ENCODE measurements around the gene NR1I3.
"Not testable (repeated sequence)": the region's sequence is repeated elsewhere in the genome, so short reads cannot be mapped to it uniquely, and the experiment has no call there.

The NR1I3 gene

DNA sequence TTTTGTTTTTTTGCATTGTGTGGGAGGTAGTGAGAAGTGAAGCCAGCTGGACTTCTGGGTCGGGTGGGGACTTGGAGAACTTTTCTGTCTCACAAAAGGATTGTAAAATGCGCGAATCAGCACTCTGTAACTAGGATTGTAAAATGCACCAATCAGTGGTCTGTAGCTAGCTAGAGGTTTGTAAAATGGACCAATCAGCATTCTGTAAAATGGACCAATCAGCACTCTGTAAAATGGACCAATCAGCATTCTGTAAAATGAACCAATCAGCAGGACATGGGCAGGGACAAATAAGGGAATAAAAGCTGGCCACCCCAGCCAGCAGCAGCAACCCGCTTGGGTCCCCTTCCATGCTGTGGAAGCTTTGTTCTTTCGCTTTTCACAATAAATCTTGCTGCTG, 12.1 kb upstream of the NR1I3 start:
- not testable (repeated sequence) for DNase-seq

- DNase-seq = no peak
Measured at GRCh38 chr1:161244888-161245287, 6.9 kb upstream of the NR1I3 start.

GRCh38 chr1:161242313-161242712, 4.3 kb upstream of the NR1I3 start:
- no peak for DNase-seq

DNA sequence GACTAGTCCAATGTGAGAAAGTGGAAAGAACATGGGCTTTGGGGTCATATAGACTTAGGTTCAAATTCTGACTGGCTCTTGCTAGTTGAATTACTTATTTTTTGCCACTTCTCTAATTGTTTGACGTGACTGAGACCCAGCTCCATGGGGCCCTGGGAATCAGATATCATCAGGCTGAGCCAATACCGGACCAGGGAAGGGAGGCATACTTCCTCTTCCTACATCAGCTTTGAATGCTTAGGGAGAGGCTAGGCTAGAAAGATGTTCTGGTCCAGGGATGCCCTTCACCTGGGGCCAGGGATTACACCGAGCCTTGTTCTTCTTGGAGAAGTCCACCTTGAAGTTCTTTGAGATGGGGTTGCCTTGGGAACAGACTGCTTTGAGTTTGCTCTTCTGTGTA, 3.7 kb upstream of the NR1I3 start:
- DNase-seq = no peak

DNA sequence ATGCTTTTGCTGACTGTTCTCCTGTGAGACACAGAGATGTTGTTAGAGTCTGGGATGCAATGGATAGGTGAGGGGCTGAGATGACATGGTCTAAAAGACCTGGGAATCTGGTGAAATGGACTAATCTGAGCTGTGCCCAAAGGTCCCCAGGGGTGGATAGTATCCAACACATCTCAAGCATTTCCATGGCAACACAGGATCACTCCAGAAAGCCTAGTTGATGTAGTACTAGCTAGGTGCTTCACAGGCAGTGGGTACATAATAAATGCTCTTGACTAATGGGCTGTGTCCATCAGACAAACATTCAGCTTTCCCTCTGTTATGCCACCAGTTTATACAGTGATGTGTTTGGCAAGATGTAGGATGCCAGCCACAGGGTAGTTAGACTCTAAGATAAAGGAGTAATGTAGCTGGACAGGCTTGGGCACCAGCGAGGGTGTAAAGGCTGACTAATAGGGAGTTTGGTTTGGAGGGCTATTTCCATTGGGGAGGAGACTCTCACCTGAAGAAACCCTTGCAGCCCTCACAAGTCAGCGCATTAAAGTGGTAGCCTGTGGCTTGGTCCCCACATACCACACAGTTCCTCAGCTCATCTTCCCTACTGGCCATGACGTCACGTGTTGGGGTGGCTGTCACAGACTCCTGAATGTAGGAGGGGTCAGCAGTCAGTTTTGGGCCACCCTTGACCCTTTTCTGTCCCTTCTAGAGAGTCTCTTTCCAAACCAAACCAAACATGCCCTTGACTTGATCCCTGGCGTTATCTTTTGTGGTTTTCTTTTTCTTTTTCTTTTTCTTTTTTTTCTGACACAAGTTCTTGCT, 1.8 kb downstream of the NR1I3 start:
- DNase-seq = no peak

DNA sequence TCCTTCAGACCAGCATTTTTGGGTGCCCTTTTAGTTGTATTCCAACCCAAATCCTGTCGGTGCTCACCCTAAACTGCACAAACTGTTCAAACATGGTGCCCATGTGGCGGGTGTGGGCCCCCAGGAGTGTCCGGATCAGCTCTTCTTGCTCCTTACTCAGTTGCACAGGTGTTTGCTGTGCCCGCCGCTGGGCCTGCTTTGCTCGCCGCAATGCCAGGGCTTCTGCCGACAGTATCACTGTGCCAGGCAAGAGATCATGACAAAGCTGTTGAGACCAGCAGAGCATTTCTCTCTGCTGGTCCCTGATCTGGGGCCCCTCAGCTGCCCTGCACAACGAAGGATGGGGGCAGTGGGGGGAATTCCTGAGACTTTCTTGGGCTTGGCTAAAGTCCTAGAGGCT, 4.9 kb downstream of the NR1I3 start:
- no peak for DNase-seq

- DNase-seq = no peak
Measured at GRCh38 chr1:161230762-161231161, 7.2 kb downstream of the NR1I3 start.

- DNase-seq = no peak
Measured at GRCh38 chr1:161229896-161230295, 8.1 kb downstream of the NR1I3 start.

DNA sequence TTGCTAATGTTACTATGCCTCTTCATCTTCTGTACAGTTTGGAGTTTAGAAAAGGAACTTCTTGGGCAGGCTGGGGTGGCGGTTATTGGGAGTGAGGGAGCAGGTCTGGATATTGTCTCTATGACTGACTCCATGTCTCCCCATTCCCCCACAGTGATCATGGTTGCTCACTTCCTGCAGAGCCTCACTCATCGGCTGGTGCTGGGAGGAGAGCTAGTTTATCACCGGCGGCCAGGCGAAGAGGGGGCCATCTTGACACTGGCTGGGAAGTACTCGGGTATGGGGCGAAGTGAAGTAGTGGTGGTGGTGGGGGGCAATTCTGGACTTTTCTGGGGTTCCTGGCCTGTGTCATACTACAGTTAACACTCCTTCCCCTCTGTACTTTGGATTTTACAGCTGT, 10.0 kb downstream of the NR1I3 start:
- no peak for DNase-seq

DNA sequence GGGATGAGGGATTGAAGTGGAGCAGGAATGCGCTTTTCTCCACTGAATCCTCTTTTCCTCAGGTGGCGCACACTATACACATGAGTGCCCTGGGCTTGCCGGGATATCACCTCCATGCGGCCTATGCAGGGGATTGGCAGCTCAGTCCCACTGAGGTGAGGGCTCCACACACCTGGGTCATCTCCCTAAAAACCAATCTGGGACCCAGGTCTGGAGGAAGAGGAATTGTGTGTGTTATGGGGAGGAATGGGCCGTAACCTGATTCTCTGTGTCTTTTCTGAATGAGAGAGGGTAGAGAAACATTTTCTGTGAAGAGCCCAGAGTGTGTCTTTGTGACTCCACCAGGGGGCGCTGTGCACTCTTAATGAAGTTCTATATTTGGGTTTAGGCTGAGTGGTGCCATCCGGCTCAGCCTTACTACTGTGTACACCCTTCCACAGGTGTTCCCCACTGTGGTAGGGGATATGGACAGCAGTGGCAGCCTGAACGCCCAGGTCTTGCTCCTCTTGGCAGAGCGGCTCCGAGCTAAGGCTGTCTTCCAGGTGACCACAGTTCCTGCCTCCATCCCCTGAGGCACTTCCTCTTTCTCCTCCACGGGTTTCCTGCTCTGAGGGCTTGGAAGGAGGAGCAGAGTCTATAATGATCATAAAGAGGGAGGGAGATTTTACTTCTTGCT, 10.7 kb downstream of the NR1I3 start:
- DNase-seq = peak; percentile 36

DNA sequence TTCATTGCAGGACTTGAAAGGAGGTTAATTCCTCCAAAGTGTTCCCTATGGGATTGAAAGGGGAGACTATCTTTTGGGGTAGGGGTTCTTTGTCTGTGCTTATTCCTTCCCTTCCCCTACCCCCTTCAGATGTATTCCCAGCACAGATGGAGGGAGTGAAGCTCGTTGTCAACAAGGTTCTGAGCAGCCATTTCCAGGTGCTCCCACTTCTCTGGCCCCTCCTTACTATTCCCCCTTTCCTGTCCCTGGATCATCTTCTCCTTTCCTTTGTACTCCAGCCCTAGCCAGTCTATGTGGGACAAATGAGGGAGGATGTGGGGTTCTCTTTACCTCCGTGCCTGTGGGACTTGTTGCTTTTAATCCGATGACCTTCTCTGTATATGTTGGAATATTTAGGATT, 11.2 kb downstream of the NR1I3 start:
- DNase-seq = no peak

- no peak for DNase-seq
Measured at GRCh38 chr1:161226320-161226711, 11.7 kb downstream of the NR1I3 start.

- peak; percentile 99 for DNase-seq
Measured at GRCh38 chr1:161225534-161226319, 12.3 kb downstream of the NR1I3 start, which contains the start of gene TOMM40L. Gene TOMM40L (plus strand): TSS chr1:161226060. CDS start chr1:161226490, 430 bp downstream.

GRCh38 chr1:161225178-161225533, 12.8 kb downstream of the NR1I3 start:
- DNase-seq = no peak

DNA sequence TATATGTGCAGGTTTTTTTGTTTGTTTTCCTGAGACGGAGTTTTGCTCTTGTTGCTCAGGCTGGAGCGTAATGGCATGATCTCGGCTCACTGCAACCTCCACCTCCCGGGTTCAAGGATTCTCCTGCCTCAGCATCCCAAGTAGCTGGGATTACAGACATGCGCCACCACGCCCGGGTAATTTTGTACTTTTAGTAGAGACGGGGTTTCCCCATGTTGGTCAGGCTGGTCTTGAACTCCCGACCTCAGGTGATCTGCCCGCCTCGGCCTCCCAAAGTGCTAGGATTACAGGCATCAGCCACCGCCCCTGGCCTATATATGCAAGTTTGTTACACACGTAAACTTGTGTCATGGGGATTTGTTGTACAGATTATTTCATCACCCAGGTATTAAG, 13.3 kb downstream of the NR1I3 start:
- DNase-seq = not testable (repeated sequence)

- no peak for DNase-seq
Measured at GRCh38 chr1:161223805-161224694, 14.0 kb downstream of the NR1I3 start.

DNA sequence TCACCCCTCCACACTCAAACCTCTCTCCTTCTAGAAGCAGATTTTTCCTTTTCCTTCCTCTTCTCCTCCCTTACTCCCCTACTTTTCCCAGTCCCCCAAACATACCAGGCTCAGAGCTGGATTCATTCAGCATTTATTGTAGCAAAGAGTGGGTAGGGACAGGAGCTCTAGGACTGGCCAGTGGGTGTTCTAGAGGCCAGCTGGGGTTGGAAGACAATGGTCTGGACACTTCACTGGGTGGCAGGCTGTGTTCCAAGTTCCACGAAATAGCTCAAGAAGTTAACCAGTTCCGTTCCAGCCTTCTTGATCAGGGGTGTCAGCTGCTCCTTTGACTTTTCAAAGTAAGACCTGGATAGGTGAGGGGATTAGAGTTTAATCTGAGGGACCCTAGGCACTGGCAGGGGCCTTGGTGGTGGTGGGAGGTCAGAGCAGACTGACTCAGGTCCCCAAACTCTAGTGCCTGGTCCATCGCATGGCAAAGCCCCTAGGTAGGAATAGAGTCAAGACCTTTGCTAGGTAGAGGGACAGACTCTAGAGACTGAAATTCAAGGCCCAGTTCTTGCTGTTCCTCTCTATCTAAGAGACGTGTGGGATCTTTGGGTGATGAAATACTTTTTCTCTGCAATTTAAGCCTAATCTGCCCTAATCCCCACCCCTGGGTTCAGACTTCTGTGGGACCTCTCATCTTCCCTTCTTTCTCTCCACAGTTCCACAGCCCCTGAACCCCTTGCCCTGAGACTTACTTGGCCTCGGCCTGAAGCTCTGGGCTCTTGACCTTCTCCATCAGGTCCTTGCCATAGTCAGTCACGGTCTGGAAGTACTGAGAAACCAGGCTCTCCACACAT, 15.6 kb downstream of the NR1I3 start:
- DNase-seq = no peak

DNA sequence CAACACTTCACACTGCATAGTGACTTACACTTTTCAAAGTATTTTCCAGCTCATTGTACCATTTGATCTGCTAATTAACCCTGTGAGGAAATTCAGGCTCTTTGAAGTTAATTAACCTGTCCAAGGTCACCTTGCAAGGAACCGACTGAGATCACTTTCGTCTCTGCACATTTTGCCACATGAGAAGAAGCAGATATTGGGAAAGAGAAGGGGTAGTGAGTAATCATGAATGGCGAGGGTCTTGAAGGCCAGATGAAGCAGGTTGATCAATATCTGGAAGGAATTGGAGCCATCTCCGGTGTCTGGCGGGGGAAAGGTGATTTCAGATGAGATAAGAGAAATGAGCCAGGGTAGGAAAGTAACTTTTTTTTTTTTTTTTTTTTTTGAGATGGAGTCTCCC, 18.0 kb downstream of the NR1I3 start:
- DNase-seq = no peak

DNA sequence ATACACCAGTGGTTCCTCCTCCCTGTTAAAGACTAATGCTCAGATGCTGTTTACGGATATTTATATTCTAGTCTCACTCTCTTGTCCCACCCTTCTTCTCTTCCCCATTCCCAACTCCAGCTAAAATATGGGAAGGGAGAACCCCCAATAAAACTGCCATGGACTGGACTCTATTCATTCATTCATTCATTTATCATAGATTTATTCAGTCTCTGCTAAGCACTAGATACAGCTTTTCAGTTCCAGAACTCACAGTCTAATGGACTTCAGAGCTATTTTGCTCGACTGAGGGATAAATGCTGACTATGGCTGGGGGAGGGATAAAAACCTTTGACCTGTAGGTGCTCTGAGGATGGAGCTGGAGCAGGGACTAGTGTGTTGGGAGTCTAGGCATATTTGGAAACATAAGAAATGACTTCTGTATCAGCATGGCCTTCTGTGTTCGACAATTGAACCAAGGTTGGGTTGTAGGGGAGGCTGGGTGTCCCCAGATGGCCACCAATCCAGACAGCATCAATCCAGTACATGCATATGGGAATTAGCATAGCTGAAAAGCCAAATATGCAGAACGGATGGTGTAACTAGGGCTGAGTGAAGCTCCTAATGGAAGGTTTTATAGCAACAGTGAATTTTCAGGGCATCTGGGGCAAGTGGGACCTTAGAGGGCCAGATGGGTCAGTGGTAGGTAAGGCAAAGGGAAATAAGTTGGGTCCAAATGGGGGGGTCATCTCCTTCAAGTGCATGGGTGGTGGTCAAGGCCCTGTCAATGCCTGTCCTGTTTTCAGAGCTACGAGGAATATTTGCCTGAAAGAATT, 18.7 kb downstream of the NR1I3 start:
- DNase-seq = no peak

- DNase-seq = no peak
Measured at GRCh38 chr1:161218301-161219077, 19.5 kb downstream of the NR1I3 start.
